Liver (tissue), 9 donors: ENCODE measurements around the gene MMP28. TPM values are rescaled to one million over a fixed set of nuclear protein-coding genes. Genes with fewer than 3 reads are reported as not detected.

Experiments
- DNase-seq: peaks from one replicate; pipeline ENCODE4 v3.0.0-alpha.2; 2017; ENCODE audit warnings: low spot score
- H3K27ac ChIP-seq, 2 donors: one replicate each; pipeline ENCODE4 v1.7.0; 2013; ENCODE audit warnings: inconsistent platforms in 2 of 2, low read length in 2 of 2, control low read depth in 1 of 2, low read depth in 1 of 2, mild to moderate bottlenecking in 1 of 2
- H3K27me3 ChIP-seq, 4 donors: one replicate each; pipeline versions ENCODE4 v1.6.1 to v1.7.0; 2013; ENCODE audit warnings: low read length in 3 of 4, inconsistent platforms in 1 of 4, mild to moderate bottlenecking in 1 of 4, moderate library complexity in 1 of 4; ENCODE audit not compliant: control insufficient read depth in 4 of 4, insufficient read depth in 4 of 4
- H3K36me3 ChIP-seq, 4 donors: one replicate each; pipeline versions ENCODE4 v1.6.1 to v1.7.0; 2013; ENCODE audit warnings: low read length in 3 of 4, mild to moderate bottlenecking in 3 of 4, low read depth in 1 of 4, moderate library complexity in 1 of 4; ENCODE audit not compliant: control insufficient read depth in 4 of 4, insufficient read depth in 3 of 4
- H3K4me1 ChIP-seq, 4 donors: one replicate each; pipeline versions ENCODE4 v1.6.1 to v1.7.0; 2013; ENCODE audit warnings: low read length in 3 of 4, mild to moderate bottlenecking in 3 of 4, moderate library complexity in 1 of 4; ENCODE audit not compliant: control insufficient read depth in 4 of 4, insufficient read depth in 4 of 4
- H3K4me3 ChIP-seq, 3 donors: one replicate each; pipeline versions ENCODE4 v1.6.1 to v1.7.0; 2013; ENCODE audit warnings: low read length in 3 of 3, control low read depth in 1 of 3, low read depth in 1 of 3, mild to moderate bottlenecking in 1 of 3
- H3K9ac ChIP-seq, 2 donors: one replicate each; pipeline ENCODE4 v1.7.0; 2013; ENCODE audit warnings: low read length in 2 of 2, mild to moderate bottlenecking in 2 of 2, moderate library complexity in 2 of 2, control low read depth in 1 of 2, low read depth in 1 of 2
- H3K9me3 ChIP-seq, 4 donors: one replicate each; pipeline versions ENCODE4 v1.6.1 to v1.7.0; 2013; ENCODE audit warnings: low read length in 3 of 4; ENCODE audit not compliant: control insufficient read depth in 4 of 4
- EGR1 ChIP-seq, 2 donors: IDR thresholded peaks; 2 replicates each; pipeline ENCODE4 v1.6.1; 2016 to 2018; ENCODE audit warnings: antibody characterized with exemption in 2 of 2, low read depth in 2 of 2
- FOXA1 ChIP-seq: IDR thresholded peaks from 2 replicates; pipeline ENCODE4 v1.6.1; 2016; ENCODE audit warnings: antibody characterized with exemption
- FOXA2 ChIP-seq: IDR thresholded peaks from 2 replicates; pipeline ENCODE4 v1.6.1; 2016; ENCODE audit warnings: antibody characterized with exemption
- GABPA ChIP-seq, 2 donors: IDR thresholded peaks in 1 of 2; conservative IDR thresholded peaks in 1 of 2; 2 replicates each; pipeline ENCODE4 v1.6.1; 2016; ENCODE audit warnings: antibody characterized with exemption in 2 of 2, mild to moderate bottlenecking in 1 of 2, moderate library complexity in 1 of 2
- HNF4A ChIP-seq, 2 donors: conservative IDR thresholded peaks; 2 replicates each; pipeline ENCODE4 v1.6.1; 2016; ENCODE audit warnings: antibody characterized with exemption in 2 of 2, mild to moderate bottlenecking in 2 of 2
- HNF4G ChIP-seq: IDR thresholded peaks from 2 replicates; pipeline ENCODE4 v1.6.1; 2016; ENCODE audit warnings: antibody characterized with exemption
- JUND ChIP-seq, 2 donors: IDR thresholded peaks; 2 replicates each; pipeline ENCODE4 v1.6.1; 2016; ENCODE audit warnings: antibody characterized with exemption in 2 of 2
- NR2F2 ChIP-seq: IDR thresholded peaks from 2 replicates; pipeline ENCODE4 v1.6.1; 2016; ENCODE audit warnings: antibody characterized with exemption
- RAD21 ChIP-seq, 2 donors: IDR thresholded peaks; 2 replicates each; pipeline ENCODE4 v1.6.1; 2016; ENCODE audit warnings: antibody characterized with exemption in 2 of 2, mild to moderate bottlenecking in 2 of 2
- RXRA ChIP-seq, 2 donors: IDR thresholded peaks; 2 replicates each; pipeline ENCODE4 v1.6.1; 2017 to 2018; ENCODE audit warnings: antibody characterized with exemption in 2 of 2, mild to moderate bottlenecking in 1 of 2
- SP1 ChIP-seq: IDR thresholded peaks from 2 replicates; pipeline ENCODE4 v1.6.1; 2018; ENCODE audit warnings: antibody characterized with exemption, mild to moderate bottlenecking
- TAF1 ChIP-seq: conservative IDR thresholded peaks from 2 replicates; pipeline ENCODE4 v1.6.1; 2016; ENCODE audit warnings: antibody characterized with exemption, mild to moderate bottlenecking
- YY1 ChIP-seq: IDR thresholded peaks from 2 replicates; pipeline ENCODE4 v1.6.1; 2016; ENCODE audit warnings: antibody characterized with exemption, mild to moderate bottlenecking
- WGBS: extraction: QIAGEN DNeasy Blood & Tissue Kit; methylation state at CpG from one replicate; pipeline ENCODE4 v1.1.7; 2013; 5-methylcytosine and 5-hydroxymethylcytosine counted together
- polyA plus RNA-seq, 2 donors: library from polyadenylated mRNA; stranded (reverse) in 1 of 2; unstranded in 1 of 2; fragments of 200-250 nt in 1 of 2; fragments of >200 nt in 1 of 2; fragmentation: Nextera tagmentation in 1 of 2; extraction: Ambion mirVana in 1 of 2; gene quantifications; one replicate each; pipeline versions ENCODE4 v1.2.1 to v1.2.3, GENCODE V29; 2013 to 2015
- total RNA-seq, 2 donors: library from RNA; depleted of rRNA; stranded (reverse); fragments of >200 nt; gene quantifications; one replicate each; pipeline ENCODE4 v1.2.3, GENCODE V29; 2014
- TF ChIP-seq, protein P1 (sequence below): IDR thresholded peaks from 2 replicates; pipeline ENCODE4 v1.6.1; 2016; ENCODE audit warnings: antibody characterized with exemption
- TF ChIP-seq, protein P2 (sequence below): IDR thresholded peaks from 2 replicates; pipeline ENCODE4 v1.6.1; 2016; ENCODE audit warnings: antibody characterized with exemption, mild to moderate bottlenecking
- TF ChIP-seq, protein P3 (sequence below): IDR thresholded peaks from 2 replicates; pipeline ENCODE4 v1.6.1; 2016; ENCODE audit warnings: antibody characterized with exemption
- TF ChIP-seq, protein P4 (sequence below): fragments of 150-350 bp; IDR thresholded peaks from 2 replicates; pipeline ENCODE4 v1.5.1; 2017; ENCODE audit warnings: improper control_type of control experiment, low read depth, low read length; ENCODE audit not compliant: missing input control
- TF ChIP-seq, protein P5 (sequence below): IDR thresholded peaks from 2 replicates; pipeline ENCODE4 v1.6.1; 2016; ENCODE audit warnings: antibody characterized with exemption
- donor health status: healthy.
- donor health status: healthy.
- donor health status: healthy.
- donor health status: healthy.
- donor health status: healthy.

MMP28 gene
- total and polyA plus RNA-seq, 4 donors = 0.14 to 0.75 (median 0.44) TPM

DNA sequence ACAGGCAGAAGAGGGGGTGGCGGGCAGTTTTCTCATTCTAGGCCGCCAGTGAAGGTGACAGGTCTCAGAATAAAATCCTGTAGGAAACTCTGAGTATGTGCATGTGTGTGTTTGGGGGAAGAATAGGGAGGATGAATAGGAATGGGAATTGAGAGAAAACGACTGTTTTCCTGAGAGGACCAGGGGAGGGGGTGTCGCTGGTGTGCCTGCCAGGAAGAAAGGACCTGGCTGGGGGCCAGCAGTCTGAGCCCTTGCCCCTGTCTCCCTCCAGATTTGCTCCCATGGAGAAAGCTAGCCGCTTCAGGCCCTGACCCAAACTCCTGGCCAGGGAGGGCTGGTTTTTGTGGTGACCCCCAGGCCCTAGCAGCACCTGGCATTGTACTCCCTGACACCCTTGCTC lies 20.4 kb downstream of the MMP28 start:
- H3K4me1 ChIP-seq = peaks cover 0 to 3% (median 1%) of the 10 kb centered on the region in 4 donors
- no peak for DNase-seq
- H3K4me3 ChIP-seq = no peak overlapping the region
- 79% methylated on average over 5 of the region's 5 CpGs for WGBS
- H3K9me3 ChIP-seq = no peaks in the 10 kb centered on the region
- H3K27ac ChIP-seq = no peak overlapping the region
- H3K9ac ChIP-seq = no peak overlapping the region
- H3K36me3 ChIP-seq = no peaks in the 10 kb centered on the region
- no peaks in the 10 kb centered on the region for H3K27me3 ChIP-seq
- TF ChIP-seq EGR1 (IDR thresholded peaks at IDR 0.05; ENCODE audit: low read depth in 2 of 2) (no peak), HNF4G (no peak), HNF4A (conservative IDR thresholded peaks at IDR 0.05) (no peak), YY1 (no peak)

DNA sequence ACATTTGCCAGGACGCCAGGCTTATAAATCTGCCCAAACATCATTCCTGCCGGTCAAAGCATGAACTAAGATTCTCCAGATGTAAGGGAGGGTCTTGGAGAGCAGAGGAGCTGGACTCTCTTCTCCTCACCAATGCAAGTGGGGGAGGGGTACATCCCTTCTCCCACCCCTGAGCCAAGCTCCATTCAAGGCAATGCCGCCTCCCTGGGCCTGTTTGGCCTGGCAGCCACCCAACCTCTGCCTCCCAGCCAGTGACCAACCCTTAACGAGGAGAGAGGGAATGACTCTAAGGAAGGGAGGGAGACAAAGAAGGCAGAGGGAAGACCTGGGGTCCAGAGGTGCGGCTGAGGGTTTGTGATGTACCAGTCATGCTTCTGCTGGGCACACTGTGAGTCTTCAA lies 20.9 kb downstream of the MMP28 start:
- H3K36me3 ChIP-seq = no peaks in the 10 kb centered on the region
- no peak for DNase-seq
- no peaks in the 10 kb centered on the region for H3K27me3 ChIP-seq
- no peaks in the 10 kb centered on the region for H3K9me3 ChIP-seq
- peaks cover 0 to 3% (median 1%) of the 10 kb centered on the region in 4 donors for H3K4me1 ChIP-seq
- no peak overlapping the region for H3K27ac ChIP-seq
- TF ChIP-seq HNF4A (conservative IDR thresholded peaks at IDR 0.05) (no peak), FOXA2 (no peak), RAD21 (IDR thresholded peaks at IDR 0.05) (no peak), RXRA (IDR thresholded peaks at IDR 0.05) (no peak), TAF1 (no peak), NR2F2 (no peak), EGR1 (IDR thresholded peaks at IDR 0.05; ENCODE audit: low read depth in 2 of 2) (no peak), SP1 (no peak), FOXA1 (no peak), YY1 (no peak), HNF4G (no peak), JUND (IDR thresholded peaks at IDR 0.05) (no peak), GABPA (IDR thresholded peaks at IDR 0.05 in 1 of 2, conservative IDR thresholded peaks at IDR 0.05 in 1 of 2) (no peak)
- TF ChIP-seq, protein P1, sequence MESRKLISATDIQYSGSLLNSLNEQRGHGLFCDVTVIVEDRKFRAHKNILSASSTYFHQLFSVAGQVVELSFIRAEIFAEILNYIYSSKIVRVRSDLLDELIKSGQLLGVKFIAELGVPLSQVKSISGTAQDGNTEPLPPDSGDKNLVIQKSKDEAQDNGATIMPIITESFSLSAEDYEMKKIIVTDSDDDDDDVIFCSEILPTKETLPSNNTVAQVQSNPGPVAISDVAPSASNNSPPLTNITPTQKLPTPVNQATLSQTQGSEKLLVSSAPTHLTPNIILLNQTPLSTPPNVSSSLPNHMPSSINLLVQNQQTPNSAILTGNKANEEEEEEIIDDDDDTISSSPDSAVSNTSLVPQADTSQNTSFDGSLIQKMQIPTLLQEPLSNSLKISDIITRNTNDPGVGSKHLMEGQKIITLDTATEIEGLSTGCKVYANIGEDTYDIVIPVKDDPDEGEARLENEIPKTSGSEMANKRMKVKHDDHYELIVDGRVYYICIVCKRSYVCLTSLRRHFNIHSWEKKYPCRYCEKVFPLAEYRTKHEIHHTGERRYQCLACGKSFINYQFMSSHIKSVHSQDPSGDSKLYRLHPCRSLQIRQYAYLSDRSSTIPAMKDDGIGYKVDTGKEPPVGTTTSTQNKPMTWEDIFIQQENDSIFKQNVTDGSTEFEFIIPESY = no peak
- TF ChIP-seq, protein P2, sequence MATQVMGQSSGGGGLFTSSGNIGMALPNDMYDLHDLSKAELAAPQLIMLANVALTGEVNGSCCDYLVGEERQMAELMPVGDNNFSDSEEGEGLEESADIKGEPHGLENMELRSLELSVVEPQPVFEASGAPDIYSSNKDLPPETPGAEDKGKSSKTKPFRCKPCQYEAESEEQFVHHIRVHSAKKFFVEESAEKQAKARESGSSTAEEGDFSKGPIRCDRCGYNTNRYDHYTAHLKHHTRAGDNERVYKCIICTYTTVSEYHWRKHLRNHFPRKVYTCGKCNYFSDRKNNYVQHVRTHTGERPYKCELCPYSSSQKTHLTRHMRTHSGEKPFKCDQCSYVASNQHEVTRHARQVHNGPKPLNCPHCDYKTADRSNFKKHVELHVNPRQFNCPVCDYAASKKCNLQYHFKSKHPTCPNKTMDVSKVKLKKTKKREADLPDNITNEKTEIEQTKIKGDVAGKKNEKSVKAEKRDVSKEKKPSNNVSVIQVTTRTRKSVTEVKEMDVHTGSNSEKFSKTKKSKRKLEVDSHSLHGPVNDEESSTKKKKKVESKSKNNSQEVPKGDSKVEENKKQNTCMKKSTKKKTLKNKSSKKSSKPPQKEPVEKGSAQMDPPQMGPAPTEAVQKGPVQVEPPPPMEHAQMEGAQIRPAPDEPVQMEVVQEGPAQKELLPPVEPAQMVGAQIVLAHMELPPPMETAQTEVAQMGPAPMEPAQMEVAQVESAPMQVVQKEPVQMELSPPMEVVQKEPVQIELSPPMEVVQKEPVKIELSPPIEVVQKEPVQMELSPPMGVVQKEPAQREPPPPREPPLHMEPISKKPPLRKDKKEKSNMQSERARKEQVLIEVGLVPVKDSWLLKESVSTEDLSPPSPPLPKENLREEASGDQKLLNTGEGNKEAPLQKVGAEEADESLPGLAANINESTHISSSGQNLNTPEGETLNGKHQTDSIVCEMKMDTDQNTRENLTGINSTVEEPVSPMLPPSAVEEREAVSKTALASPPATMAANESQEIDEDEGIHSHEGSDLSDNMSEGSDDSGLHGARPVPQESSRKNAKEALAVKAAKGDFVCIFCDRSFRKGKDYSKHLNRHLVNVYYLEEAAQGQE = no peak
- TF ChIP-seq, protein P3, sequence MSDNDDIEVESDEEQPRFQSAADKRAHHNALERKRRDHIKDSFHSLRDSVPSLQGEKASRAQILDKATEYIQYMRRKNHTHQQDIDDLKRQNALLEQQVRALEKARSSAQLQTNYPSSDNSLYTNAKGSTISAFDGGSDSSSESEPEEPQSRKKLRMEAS = no peak
- TF ChIP-seq, protein P4, sequence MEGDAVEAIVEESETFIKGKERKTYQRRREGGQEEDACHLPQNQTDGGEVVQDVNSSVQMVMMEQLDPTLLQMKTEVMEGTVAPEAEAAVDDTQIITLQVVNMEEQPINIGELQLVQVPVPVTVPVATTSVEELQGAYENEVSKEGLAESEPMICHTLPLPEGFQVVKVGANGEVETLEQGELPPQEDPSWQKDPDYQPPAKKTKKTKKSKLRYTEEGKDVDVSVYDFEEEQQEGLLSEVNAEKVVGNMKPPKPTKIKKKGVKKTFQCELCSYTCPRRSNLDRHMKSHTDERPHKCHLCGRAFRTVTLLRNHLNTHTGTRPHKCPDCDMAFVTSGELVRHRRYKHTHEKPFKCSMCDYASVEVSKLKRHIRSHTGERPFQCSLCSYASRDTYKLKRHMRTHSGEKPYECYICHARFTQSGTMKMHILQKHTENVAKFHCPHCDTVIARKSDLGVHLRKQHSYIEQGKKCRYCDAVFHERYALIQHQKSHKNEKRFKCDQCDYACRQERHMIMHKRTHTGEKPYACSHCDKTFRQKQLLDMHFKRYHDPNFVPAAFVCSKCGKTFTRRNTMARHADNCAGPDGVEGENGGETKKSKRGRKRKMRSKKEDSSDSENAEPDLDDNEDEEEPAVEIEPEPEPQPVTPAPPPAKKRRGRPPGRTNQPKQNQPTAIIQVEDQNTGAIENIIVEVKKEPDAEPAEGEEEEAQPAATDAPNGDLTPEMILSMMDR = no peak
- TF ChIP-seq, protein P5, sequence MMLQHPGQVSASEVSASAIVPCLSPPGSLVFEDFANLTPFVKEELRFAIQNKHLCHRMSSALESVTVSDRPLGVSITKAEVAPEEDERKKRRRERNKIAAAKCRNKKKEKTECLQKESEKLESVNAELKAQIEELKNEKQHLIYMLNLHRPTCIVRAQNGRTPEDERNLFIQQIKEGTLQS = no peak
- H3K9ac ChIP-seq = no peak overlapping the region
- no peak overlapping the region for H3K4me3 ChIP-seq
- WGBS = 62% methylated on average over 5 of the region's 5 CpGs
